HepG2 (cell line): ENCODE results near the gene EIF1AD. TPM values are rescaled to one million over a fixed set of nuclear protein-coding genes. Genes with fewer than 3 reads are reported as not detected.

ENCODE experiments used
- ARID3A ChIP-seq: IDR thresholded peaks from 2 replicates; pipeline ENCODE4 v1.6.1; 2012; ENCODE audit warnings: low read depth, low read length, improper control_type of control experiment
- CREB3 ChIP-seq: sonication (generic); formaldehyde crosslinking; IDR thresholded peaks from 2 replicates; pipeline ENCODE4 v1.5.0; 2020; ENCODE audit warnings: missing genetic modification reagents
- ELF1 ChIP-seq: sonication (generic); formaldehyde crosslinking; IDR thresholded peaks from 2 replicates; pipeline ENCODE4 v1.4.0; 2020; ENCODE audit warnings: missing genetic modification reagents
- FOXA3 ChIP-seq: IDR thresholded peaks from 2 replicates; pipeline ENCODE4 v1.6.1; 2016; ENCODE audit warnings: missing genetic modification reagents, missing compliant biosample characterization
- MTERF4 ChIP-seq: sonication (generic); formaldehyde crosslinking; IDR thresholded peaks from 2 replicates; pipeline ENCODE4 v1.8.0; 2023; ENCODE audit warnings: mild to moderate bottlenecking, missing genetic modification reagents
- NFE2L1 ChIP-seq: sonication (generic); formaldehyde crosslinking; IDR thresholded peaks from 2 replicates; pipeline ENCODE4 v1.4.0; 2020; ENCODE audit warnings: missing genetic modification reagents, mild to moderate bottlenecking, borderline replicate concordance
- PHF5A ChIP-seq: IDR thresholded peaks from one replicate; pipeline ENCODE4 v1.6.1; 2018; ENCODE audit warnings: low read depth, missing genetic modification reagents; ENCODE audit not compliant: unreplicated experiment
- POGK ChIP-seq: sonication (generic); formaldehyde crosslinking; conservative IDR thresholded peaks from 2 replicates; pipeline ENCODE4 v1.8.0; 2022; ENCODE audit warnings: mild to moderate bottlenecking, moderate library complexity, missing genetic modification reagents
- RBAK ChIP-seq: sonication (generic); formaldehyde crosslinking; IDR thresholded peaks from 2 replicates; pipeline ENCODE4 v1.5.1; 2020; ENCODE audit warnings: mild to moderate bottlenecking, missing genetic modification reagents
- RXRB ChIP-seq: IDR thresholded peaks from 2 replicates; pipeline ENCODE4 v1.6.1; 2016; ENCODE audit warnings: borderline replicate concordance, missing genetic modification reagents, missing compliant biosample characterization
- SALL2 ChIP-seq: sonication (generic); formaldehyde crosslinking; IDR thresholded peaks from 2 replicates; pipeline ENCODE4 v1.8.1; 2023; ENCODE audit warnings: mild to moderate bottlenecking, missing genetic modification reagents, inconsistent platforms
- SOX13 ChIP-seq, 3 experiments: fragments of 450-650 bp in 1 of 3; sonication (generic) in 1 of 3; formaldehyde crosslinking in 1 of 3; IDR thresholded peaks in 2 of 3; conservative IDR thresholded peaks in 1 of 3; 2 replicates each; pipeline versions ENCODE4 v1.5.0 to v1.6.1; 2016 to 2020; ENCODE audit warnings: antibody characterized with exemption in 1 of 3, mild to moderate bottlenecking in 1 of 3, missing compliant biosample characterization in 1 of 3, missing genetic modification reagents in 1 of 3, moderate library complexity in 1 of 3
- SP5 ChIP-seq: IDR thresholded peaks from 2 replicates; pipeline ENCODE4 v1.6.1; 2016; ENCODE audit warnings: low read depth, borderline replicate concordance
- THAP11 ChIP-seq: IDR thresholded peaks from 2 replicates; pipeline ENCODE4 v1.6.1; 2016; ENCODE audit warnings: missing biosample characterization, missing genetic modification reagents
- ZGPAT ChIP-seq: IDR thresholded peaks from 2 replicates; pipeline ENCODE4 v1.6.1; 2016; ENCODE audit warnings: mild to moderate bottlenecking
- ZNF292 ChIP-seq: sonication (generic); formaldehyde crosslinking; IDR thresholded peaks from 2 replicates; pipeline ENCODE4 v1.8.1; 2022; ENCODE audit warnings: mild to moderate bottlenecking, low read depth, missing genetic modification reagents, borderline replicate concordance
- ZNF546 ChIP-seq: sonication (generic); formaldehyde crosslinking; conservative IDR thresholded peaks from 2 replicates; pipeline ENCODE4 v1.8.1; 2023; ENCODE audit warnings: mild to moderate bottlenecking, missing genetic modification reagents
- ZNF691 ChIP-seq: sonication (generic); formaldehyde crosslinking; IDR thresholded peaks from 2 replicates; pipeline ENCODE4 v1.4.0; 2020; ENCODE audit warnings: missing genetic modification reagents, low read depth, mild to moderate bottlenecking, borderline replicate concordance
- polyA plus RNA-seq, 8 experiments: library from polyadenylated mRNA; depleted of rRNA in 3 of 8; stranded (reverse) in 7 of 8; unstranded in 1 of 8; fragments of >200 nt; fragmentation: Illumina TruSeq in 4 of 8; extraction: Trizol in 4 of 8; gene quantifications; 2 replicates each; pipeline versions ENCODE4 v1.2.1 to v1.2.3, GENCODE V29; 2011 to 2016; ENCODE audit warnings: low read depth in 4 of 8, missing spikeins in 1 of 8, mixed read lengths in 1 of 8; ENCODE audit not compliant: insufficient read depth in 1 of 8
- total RNA-seq, 5 experiments: library from RNA; depleted of rRNA; stranded (reverse); fragments of >200 nt; fragmentation: Illumina TruSeq; extraction: Trizol; gene quantifications; 2 replicates each; pipeline ENCODE4 v1.2.3, GENCODE V29; 2016; ENCODE audit warnings: low read depth in 1 of 5

EIF1AD gene
- total and polyA plus RNA-seq, 2 of the 13 experiments (the other 11 are each of a cell fraction or from before 2014, with no cell fraction given) = 18.2 to 30.8 TPM

GRCh38 chr11:66045177-66045639 lies 43.3 kb upstream of the EIF1AD start (continued):
- TF ChIP-seq POGK (CRISPR knock-in tag) (0 out of 2 replicates have a peak, but pooled peaks have one; percentile 49), CREB3 (no peak), ZNF292 (CRISPR knock-in tag) (no peak), ZGPAT (CRISPR knock-in tag) (peak; percentile 49; the same call in 1 of the 2 replicates), PHF5A (CRISPR knock-in tag) (no peak), NFE2L1 (CRISPR knock-in tag) (no peak), MTERF4 (no peak), SALL2 (no peak), SP5 (CRISPR knock-in tag) (peak; percentile 76), RBAK (CRISPR knock-in tag) (no peak), RXRB (CRISPR knock-in tag) (peak; percentile 28; the same call in 1 of the 2 replicates), ELF1 (CRISPR knock-in tag) (peak; percentile 24; the same call in 1 of the 2 replicates), ZNF546 (CRISPR knock-in tag) (no peak), FOXA3 (CRISPR knock-in tag) (no peak), SOX13 (IDR thresholded peaks at IDR 0.05) (no peak), SOX13 (CRISPR knock-in tag; conservative IDR thresholded peaks at IDR 0.05 in 1 of 2, IDR thresholded peaks at IDR 0.05 in 1 of 2) (0 out of 4 replicates have a peak, but pooled peaks of 1 of the 2 experiments have one; percentile 18), THAP11 (CRISPR knock-in tag) (peak; percentile 79), ARID3A (0 out of 2 replicates have a peak, but pooled peaks have one; percentile 18), ZNF691 (no peak)
